ENCODE data around the gene TMED10. TPM values are rescaled to one million over a fixed set of nuclear protein-coding genes. Genes with fewer than 3 reads are reported as not detected.

Gene TMED10
- total RNA-seq, 1 donor from 2014 or later = 303 TPM

DNA sequence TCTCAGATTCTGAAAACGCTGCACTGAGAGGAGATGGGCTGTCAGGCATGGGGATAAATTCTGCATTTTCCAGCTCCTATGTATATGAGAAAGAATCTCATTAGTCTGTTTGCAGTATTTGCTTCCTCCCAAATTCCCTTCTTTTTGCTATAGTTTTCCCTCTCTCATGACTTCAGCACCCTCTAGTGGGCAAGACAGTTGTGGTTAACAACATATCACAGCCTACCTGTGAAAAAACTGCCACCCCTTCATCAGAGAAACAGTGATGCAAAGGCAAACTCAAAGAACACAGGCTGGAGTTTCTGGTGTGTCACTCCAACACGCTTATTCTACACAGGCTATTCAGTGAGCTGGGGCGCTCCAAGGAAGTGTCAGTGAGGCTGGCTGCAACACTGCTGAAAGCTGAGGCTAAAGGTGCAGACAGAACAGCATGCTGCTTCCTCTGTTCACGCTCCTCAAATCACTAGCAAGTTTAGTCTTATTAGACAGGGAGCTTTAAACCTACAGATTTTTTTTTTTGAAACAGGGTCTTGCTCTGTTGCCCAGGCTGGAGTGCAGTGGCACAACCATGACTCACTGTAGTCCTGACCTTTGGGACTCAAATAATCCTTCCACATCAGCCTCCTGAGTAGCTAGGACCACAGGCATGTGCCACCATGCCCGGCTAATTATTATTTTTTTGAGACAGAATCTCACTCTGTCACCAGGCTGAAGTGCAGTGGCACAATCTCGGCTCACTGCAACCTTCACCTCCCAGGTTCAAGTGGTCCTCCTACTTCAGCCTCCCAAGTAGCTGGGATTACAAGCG, 87.6 kb downstream of the TMED10 start:
- intact Hi-C loops (cut with DNase I) = loop anchor here (10.0 kb wide), 2 partner anchors 144 to 174 kb away; no protein-coding TSS in a partner anchor
- H3K27ac ChIP-seq = no peak overlapping the region
- no peaks in the 10 kb centered on the region for H3K9me3 ChIP-seq
- H3K4me3 ChIP-seq = no peak overlapping the region
- H3K4me1 ChIP-seq = no peaks in the 10 kb centered on the region
- TF ChIP-seq, protein P1, sequence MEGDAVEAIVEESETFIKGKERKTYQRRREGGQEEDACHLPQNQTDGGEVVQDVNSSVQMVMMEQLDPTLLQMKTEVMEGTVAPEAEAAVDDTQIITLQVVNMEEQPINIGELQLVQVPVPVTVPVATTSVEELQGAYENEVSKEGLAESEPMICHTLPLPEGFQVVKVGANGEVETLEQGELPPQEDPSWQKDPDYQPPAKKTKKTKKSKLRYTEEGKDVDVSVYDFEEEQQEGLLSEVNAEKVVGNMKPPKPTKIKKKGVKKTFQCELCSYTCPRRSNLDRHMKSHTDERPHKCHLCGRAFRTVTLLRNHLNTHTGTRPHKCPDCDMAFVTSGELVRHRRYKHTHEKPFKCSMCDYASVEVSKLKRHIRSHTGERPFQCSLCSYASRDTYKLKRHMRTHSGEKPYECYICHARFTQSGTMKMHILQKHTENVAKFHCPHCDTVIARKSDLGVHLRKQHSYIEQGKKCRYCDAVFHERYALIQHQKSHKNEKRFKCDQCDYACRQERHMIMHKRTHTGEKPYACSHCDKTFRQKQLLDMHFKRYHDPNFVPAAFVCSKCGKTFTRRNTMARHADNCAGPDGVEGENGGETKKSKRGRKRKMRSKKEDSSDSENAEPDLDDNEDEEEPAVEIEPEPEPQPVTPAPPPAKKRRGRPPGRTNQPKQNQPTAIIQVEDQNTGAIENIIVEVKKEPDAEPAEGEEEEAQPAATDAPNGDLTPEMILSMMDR (IDR thresholded peaks at IDR 0.05) = peak; percentile 75
- DNase-seq = no peak
- H3K36me3 ChIP-seq = peaks cover 86% of the 10 kb centered on the region
- H3K27me3 ChIP-seq = no peaks in the 10 kb centered on the region
- ATAC-seq = peak; percentile 82

DNA sequence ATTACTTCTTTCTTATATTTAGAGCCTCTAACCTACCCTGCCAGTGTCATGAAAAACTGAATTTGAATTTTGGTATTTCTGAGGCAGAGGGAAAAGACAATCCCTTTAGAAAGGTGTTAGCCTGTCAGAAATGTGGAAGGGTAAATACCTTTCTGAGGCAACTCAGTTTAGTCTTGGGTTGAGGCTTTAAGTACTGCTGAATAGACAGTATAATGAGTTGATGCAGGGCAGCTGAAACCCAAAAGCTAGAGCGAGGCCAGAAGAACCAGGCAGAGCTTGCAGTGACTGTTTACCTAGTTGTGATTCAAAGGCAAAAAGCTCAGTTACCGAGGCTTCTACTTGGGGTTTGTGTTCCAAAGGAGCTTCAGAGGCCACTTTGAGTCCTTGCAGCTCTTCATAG, 88.3 kb downstream of the TMED10 start:
- Histone ChIP-seq H3K27ac (no peak overlapping the region), H3K4me1 (no peaks in the 10 kb centered on the region), H3K27me3 (no peaks in the 10 kb centered on the region), H3K9me3 (no peaks in the 10 kb centered on the region), H3K36me3 (peaks cover 86% of the 10 kb centered on the region), H3K4me3 (no peak overlapping the region)
- ATAC-seq = no peak
- no peak for DNase-seq
- TF ChIP-seq, protein P1 (IDR thresholded peaks at IDR 0.05) = no peak
- intact Hi-C loops (cut with DNase I) = loop anchor here (10.0 kb wide), 2 partner anchors 143 to 173 kb away; no protein-coding TSS in a partner anchor

DNA sequence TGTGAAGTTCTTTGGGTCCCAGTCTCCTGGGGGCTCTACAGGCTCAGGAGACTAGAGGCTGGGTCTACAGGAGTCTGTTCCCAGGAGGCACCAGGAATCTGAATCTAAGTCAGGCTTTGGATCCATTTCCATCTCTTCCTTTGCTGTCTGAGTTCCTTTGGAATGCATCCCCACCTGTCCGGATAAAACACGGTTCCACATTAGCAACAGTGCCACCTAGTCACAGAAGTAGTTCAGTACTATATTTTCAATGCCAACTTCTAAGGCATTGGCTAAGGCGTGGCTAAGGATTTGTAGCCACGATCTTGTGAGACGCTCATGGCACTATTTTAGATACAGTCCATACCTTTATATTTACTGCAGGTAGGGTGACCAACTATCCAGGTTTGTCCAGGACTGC, 91.9 kb downstream of the TMED10 start:
- Histone ChIP-seq H3K27me3 (no peaks in the 10 kb centered on the region), H3K4me3 (no peak overlapping the region), H3K27ac (no peak overlapping the region), H3K36me3 (peaks cover 52% of the 10 kb centered on the region), H3K9me3 (no peaks in the 10 kb centered on the region), H3K4me1 (no peaks in the 10 kb centered on the region)
- no peak for DNase-seq
- TF ChIP-seq, protein P1 (IDR thresholded peaks at IDR 0.05) = no peak
- intact Hi-C loops (cut with DNase I) = loop anchor here (10.0 kb wide), 2 partner anchors 140 to 170 kb away; no protein-coding TSS in a partner anchor
- ATAC-seq = peak; percentile 26

DNA sequence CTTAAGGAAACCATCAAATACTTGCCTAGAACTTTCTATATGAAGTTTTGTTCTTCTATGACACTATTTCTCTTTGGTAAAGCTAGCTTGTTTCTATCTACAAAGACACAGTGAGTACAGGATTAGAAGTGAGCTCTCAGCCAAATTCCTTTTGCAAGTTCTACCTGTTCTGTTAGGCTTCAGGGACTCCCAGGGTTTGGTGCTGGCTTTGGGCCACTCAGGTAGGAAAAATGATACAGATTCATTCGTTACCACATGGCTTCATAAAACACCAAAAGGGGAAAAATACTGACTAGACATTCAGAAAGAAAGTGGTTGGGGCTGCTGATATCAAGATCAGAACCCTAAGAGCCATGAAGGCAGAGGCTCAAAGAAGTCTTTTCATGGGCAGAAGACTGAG, 93.1 kb downstream of the TMED10 start:
- H3K36me3 ChIP-seq = peaks cover 51% of the 10 kb centered on the region
- intact Hi-C loops (cut with DNase I) = loop anchor here (10.0 kb wide), 2 partner anchors 138 to 168 kb away; no protein-coding TSS in a partner anchor
- H3K4me1 ChIP-seq = no peaks in the 10 kb centered on the region
- TF ChIP-seq, protein P1 (IDR thresholded peaks at IDR 0.05) = no peak
- DNase-seq (no peak), ATAC-seq (no peak)
- no peak overlapping the region for H3K4me3 ChIP-seq
- no peak overlapping the region for H3K27ac ChIP-seq
- H3K27me3 ChIP-seq = no peaks in the 10 kb centered on the region
- no peaks in the 10 kb centered on the region for H3K9me3 ChIP-seq

DNA sequence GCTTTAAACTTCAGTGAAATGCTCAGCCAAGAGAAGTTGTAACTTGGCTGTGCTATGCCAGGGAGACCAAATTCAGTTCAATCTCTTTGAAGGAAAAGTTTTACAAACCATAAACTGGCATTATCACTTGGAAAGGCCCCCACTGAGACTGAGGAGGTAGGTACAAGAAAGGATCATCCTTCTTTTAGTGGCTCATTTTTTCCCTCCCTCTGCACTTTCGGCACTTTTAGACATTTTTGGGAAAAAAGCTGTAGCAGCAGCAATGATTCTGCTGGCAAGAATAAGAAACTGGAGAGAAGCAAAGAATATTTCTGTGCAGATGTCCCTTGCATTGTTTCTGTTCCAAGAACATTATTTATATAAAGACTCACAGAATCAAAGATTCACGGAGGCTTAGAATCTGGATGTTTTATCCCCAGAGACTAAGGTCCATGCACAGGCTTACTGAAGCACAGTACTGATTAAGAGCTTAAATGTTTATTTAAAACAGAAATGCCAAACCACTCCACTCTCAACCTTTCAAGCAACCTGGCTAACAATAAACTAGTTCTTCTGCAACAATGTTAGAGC, 94.7 kb downstream of the TMED10 start:
- no peak for DNase-seq
- Histone ChIP-seq H3K27me3 (no peaks in the 10 kb centered on the region), H3K4me3 (no peak overlapping the region), H3K4me1 (no peaks in the 10 kb centered on the region), H3K9me3 (no peaks in the 10 kb centered on the region), H3K27ac (no peak overlapping the region), H3K36me3 (peaks cover 36% of the 10 kb centered on the region)
- TF ChIP-seq, protein P1 (IDR thresholded peaks at IDR 0.05) = no peak
- no peak for ATAC-seq
- intact Hi-C loops (cut with DNase I) = loop anchor here (10.0 kb wide), 2 partner anchors 137 to 167 kb away; no protein-coding TSS in a partner anchor

Other genes starting within 250 kb of the TMED10 start
- gene PGF, start 221.0 kb downstream of the TMED10 start, total RNA-seq = 4.7 TPM
- gene EIF2B2, start 173.7 kb downstream of the TMED10 start, total RNA-seq = 34.8 TPM
- gene MLH3, start 125.1 kb downstream of the TMED10 start, total RNA-seq = 33.4 TPM
- gene ACYP1, start 112.6 kb downstream of the TMED10 start, total RNA-seq = 15.3 TPM
- gene ZC2HC1C, start 107.0 kb downstream of the TMED10 start, total RNA-seq = 4.5 TPM
- gene NEK9, start 49.6 kb downstream of the TMED10 start, total RNA-seq = 78.1 TPM
- gene FOS, start 102.2 kb upstream of the TMED10 start, total RNA-seq = 204 TPM

All from upper lobe of right lung (tissue), 1 donor.